HCT116 (cell line): ENCODE data around the gene C1QL4. TPM values are rescaled to one million over a fixed set of nuclear protein-coding genes. Genes with fewer than 3 reads are reported as not detected.

ENCODE experiments used
- ATAC-seq: fragments of 200-7000 bp; cut with Tn5 transposase; 2 replicates; pipeline ENCODE4 v1.9.1; 2020; ENCODE audit warnings: mild to moderate bottlenecking, moderate library complexity
- BruUV-seq: library from RNA; stranded (reverse); fragments of 400-500 nt; replicated peaks from 2 replicates; lab custom pipeline; 2021; lab: Mats Ljungman, UMichigan
- CTCF ChIA-PET: fragments of 300-600 bp; sonication (Branson Sonifier 250); formaldehyde crosslinking; loops from one replicate; lab custom pipeline; 2021; ENCODE audit warnings: antibody characterized with exemption; lab: Charles Lee
- POLR2A ChIA-PET: fragments of 300-600, 350-600 bp; sonication (Branson Sonifier 250); formaldehyde crosslinking; loops from one replicate; lab custom pipeline; 2021; ENCODE audit warnings: antibody characterized with exemption; lab: Charles Lee
- RAD21 ChIA-PET, 2 experiments: fragments of 300-600 bp; sonication (Branson Sonifier 250); formaldehyde crosslinking; loops; one replicate each; lab custom pipeline; 2023; ENCODE audit warnings: low total read pairs in 2 of 2; ENCODE audit not compliant: uncharacterized antibody in 2 of 2, unreplicated experiment in 2 of 2, low non-redundant PET in 1 of 2; lab: Charles Lee
- DNase-seq: peaks from one replicate; pipeline ENCODE4 v3.0.0-alpha.2; 2010; ENCODE audit warnings: low read depth, low spot score
- H2AFZ ChIP-seq: fragments of 200-600 bp; shearing (Covaris generic), sonication (generic); 2 replicates; pipeline ENCODE4 v1.6.1; 2017; ENCODE audit warnings: low read depth, mixed run types, mixed read lengths, antibody characterized with exemption, low read length; ENCODE audit not compliant: poor library complexity, severe bottlenecking
- H3K27ac ChIP-seq: 2 replicates; pipeline ENCODE4 v1.5.1; 2012; ENCODE audit warnings: low read depth, low read length
- H3K27me3 ChIP-seq: fragments of 200-600 bp; sonication (generic); 2 replicates; pipeline ENCODE4 v1.6.1; 2016; ENCODE audit warnings: mixed run types, low read length, mixed read lengths; ENCODE audit not compliant: insufficient read depth
- H3K36me3 ChIP-seq, 2 experiments: fragments of 200-500 bp in 1 of 2; fragments of 200-600 bp in 1 of 2; sonication (Bioruptor generic) in 1 of 2; sonication (generic) in 1 of 2; 2 replicates each; pipeline versions ENCODE4 v1.5.1 to v1.6.1; 2014 to 2016; ENCODE audit warnings: low read length in 2 of 2, inconsistent platforms in 1 of 2, mixed read lengths in 1 of 2, mixed run types in 1 of 2; ENCODE audit not compliant: insufficient read depth in 2 of 2, control insufficient read depth in 1 of 2
- H3K4me1 ChIP-seq, 2 experiments: fragments of 200-600 bp in 1 of 2; sonication (generic) in 1 of 2; 2 replicates each; pipeline versions ENCODE4 v1.5.1 to v1.6.1; 2012 to 2017; ENCODE audit warnings: low read length in 2 of 2, inconsistent platforms in 1 of 2, mild to moderate bottlenecking in 1 of 2, mixed read lengths in 1 of 2, mixed run types in 1 of 2, moderate library complexity in 1 of 2; ENCODE audit not compliant: insufficient read depth in 2 of 2, control insufficient read depth in 1 of 2
- H3K4me2 ChIP-seq: fragments of 200-600 bp; sonication (generic); 2 replicates; pipeline ENCODE4 v1.6.1; 2017; ENCODE audit warnings: mixed run types, low read length, mixed read lengths
- H3K4me3 ChIP-seq, 2 experiments: fragments of 200-600 bp in 1 of 2; sonication (generic) in 1 of 2; replicated peaks in 1 of 2; 2 replicates each; pipeline ENCODE4 v1.5.1; 2011 to 2016; ENCODE audit warnings: low read length in 2 of 2, control low read depth in 1 of 2, low read depth in 1 of 2, mild to moderate bottlenecking in 1 of 2, mixed read lengths in 1 of 2, mixed run types in 1 of 2
- H3K79me2 ChIP-seq: fragments of 200-600 bp; sonication (generic); 2 replicates; pipeline ENCODE4 v1.6.1; 2017; ENCODE audit warnings: mild to moderate bottlenecking, mixed run types, low read length, moderate library complexity, mixed read lengths; ENCODE audit not compliant: insufficient read depth
- H3K9ac ChIP-seq: fragments of 200-600 bp; sonication (generic); 2 replicates; pipeline ENCODE4 v1.6.1; 2016; ENCODE audit warnings: low read length, mixed read lengths
- H3K9me2 ChIP-seq: fragments of 200-600 bp; sonication (generic), shearing (Covaris generic); 2 replicates; pipeline ENCODE4 v1.6.1; 2017; ENCODE audit warnings: mixed run types, mild to moderate bottlenecking, moderate library complexity; ENCODE audit not compliant: insufficient read depth
- H3K9me3 ChIP-seq, 2 experiments: fragments of 200-500 bp in 1 of 2; fragments of 200-600 bp in 1 of 2; sonication (Bioruptor generic) in 1 of 2; sonication (generic) in 1 of 2; 2 replicates each; pipeline ENCODE4 v1.6.1; 2014 to 2017; ENCODE audit warnings: low read length in 2 of 2, mixed read lengths in 2 of 2, inconsistent platforms in 1 of 2, low read depth in 1 of 2, mild to moderate bottlenecking in 1 of 2, mixed run types in 1 of 2, moderate library complexity in 1 of 2; ENCODE audit not compliant: control insufficient read depth in 1 of 2, insufficient read depth in 1 of 2
- H4K20me1 ChIP-seq: fragments of 200-600 bp; sonication (generic), shearing (Covaris generic); 2 replicates; pipeline ENCODE4 v1.6.1; 2017; ENCODE audit warnings: mixed run types, mild to moderate bottlenecking, moderate library complexity; ENCODE audit not compliant: insufficient read depth
- ATF3 ChIP-seq: IDR thresholded peaks from 2 replicates; pipeline ENCODE4 v1.6.1; 2012
- CBX3 ChIP-seq: IDR thresholded peaks from 2 replicates; pipeline ENCODE4 v1.6.1; 2012; ENCODE audit warnings: low read depth
- CEBPB ChIP-seq: IDR thresholded peaks from 2 replicates; pipeline ENCODE4 v1.6.1; 2012; ENCODE audit warnings: low read depth
- CTCF ChIP-seq, 3 experiments: fragments of 200-600 bp in 1 of 3; sonication (generic) in 1 of 3; IDR thresholded peaks in 2 of 3; conservative IDR thresholded peaks in 1 of 3; 2 replicates each; pipeline ENCODE4 v1.5.1; 2012 to 2017; ENCODE audit warnings: low read depth in 2 of 3, low read length in 2 of 3, antibody characterized with exemption in 1 of 3, borderline replicate concordance in 1 of 3, control low read depth in 1 of 3, mild to moderate bottlenecking in 1 of 3, mixed read lengths in 1 of 3, mixed run types in 1 of 3, moderate library complexity in 1 of 3; ENCODE audit not compliant: insufficient read depth in 1 of 3
- EGR1 ChIP-seq: IDR thresholded peaks from 2 replicates; pipeline ENCODE4 v1.6.1; 2012; ENCODE audit warnings: low read depth
- ELF1 ChIP-seq: IDR thresholded peaks from 2 replicates; pipeline ENCODE4 v1.6.1; 2012; ENCODE audit warnings: low read depth, borderline replicate concordance
- EZH2 ChIP-seq: fragments of 200-600 bp; sonication (generic); IDR thresholded peaks from 2 replicates; pipeline ENCODE4 v1.6.1; 2017; ENCODE audit warnings: antibody characterized with exemption, mixed run types
- EZH2phosphoT487 ChIP-seq: fragments of 200-600 bp; IDR thresholded peaks from 2 replicates; pipeline ENCODE4 v1.6.1; 2018; ENCODE audit warnings: antibody characterized with exemption, borderline replicate concordance
- FOSL1 ChIP-seq: IDR thresholded peaks from 2 replicates; pipeline ENCODE4 v1.6.1; 2012; ENCODE audit warnings: low read depth
- JUND ChIP-seq: IDR thresholded peaks from 2 replicates; pipeline ENCODE4 v1.6.1; 2012
- POLR2A ChIP-seq: IDR thresholded peaks from 2 replicates; pipeline ENCODE4 v1.7.0; 2011; ENCODE audit warnings: borderline replicate concordance; ENCODE audit not compliant: insufficient read depth, insufficient read length; ENCODE audit errors: extremely low read depth
- POLR2AphosphoS5 ChIP-seq: IDR thresholded peaks from 2 replicates; pipeline ENCODE4 v1.6.1; 2011; ENCODE audit warnings: mild to moderate bottlenecking, low read depth, low read length, moderate library complexity
- RAD21 ChIP-seq: IDR thresholded peaks from 2 replicates; pipeline ENCODE4 v1.6.1; 2012; ENCODE audit warnings: low read depth, mild to moderate bottlenecking
- REST ChIP-seq: IDR thresholded peaks from 2 replicates; pipeline ENCODE4 v1.6.1; 2012; ENCODE audit warnings: low read depth
- SIN3A ChIP-seq: IDR thresholded peaks from 2 replicates; pipeline ENCODE4 v1.6.1; 2012; ENCODE audit warnings: low read depth
- SRF ChIP-seq: IDR thresholded peaks from 2 replicates; pipeline ENCODE4 v1.6.1; 2012; ENCODE audit warnings: low read depth
- YY1 ChIP-seq: IDR thresholded peaks from 2 replicates; pipeline ENCODE4 v1.6.1; 2011; ENCODE audit warnings: low read length, low read depth, moderate library complexity, mild to moderate bottlenecking; ENCODE audit not compliant: insufficient replicate concordance; ENCODE audit errors: extremely low read depth
- ZBTB33 ChIP-seq: IDR thresholded peaks from 2 replicates; pipeline ENCODE4 v1.6.1; 2011; ENCODE audit warnings: mild to moderate bottlenecking, low read length, moderate library complexity; ENCODE audit not compliant: insufficient replicate concordance; ENCODE audit errors: extremely low read depth
- ZFX ChIP-seq: fragments of 450-650 bp; IDR thresholded peaks from 2 replicates; pipeline ENCODE4 v1.6.1; 2017
- ZNF274 ChIP-seq: fragments of 200-500 bp; sonication (Bioruptor generic); IDR thresholded peaks from 2 replicates; pipeline ENCODE4 v1.6.1; 2014; ENCODE audit warnings: mild to moderate bottlenecking, low read depth, low read length, inconsistent platforms
- intact Hi-C: fragments of 100-400 bp; cut with micrococcal nuclease; formaldehyde crosslinking; loops from 2 replicates; pipeline ENCODE4 v1.10.0; 2022
- total RNA-seq: library from RNA; stranded (reverse); gene quantifications from one replicate; pipeline ENCODE4 v1.2.1, GENCODE V29; 2021; ENCODE audit not compliant: unreplicated experiment

C1QL4 gene
- total RNA-seq, 1 experiment from 2014 or later = 8.1 TPM

GRCh38 chr12:49359671-49360070, 22.7 kb upstream of the C1QL4 start:
- ChIA-PET CTCF (interaction anchor here (0.7 to 6.9 kb wide), 17 partner anchors 7 to 264 kb away, joined by 3 to 261 read pairs (median 17); partner anchors contain the start of genes DNAJC22, PRPF40B, SPATS2 and TROAP), POLR2A (interaction anchor here (0.7 to 3.5 kb wide), 5 partner anchors 7 to 153 kb away, joined by 3 to 23 read pairs (median 14); partner anchors contain the start of genes DNAJC22 and SPATS2), RAD21 (interaction anchor here (1.3 to 3.5 kb wide), 5 partner anchors 28 to 221 kb away, joined by 3 to 33 read pairs (median 5); no protein-coding TSS in a partner anchor)
- Histone ChIP-seq H3K9ac (no peak overlapping the region), H3K36me3 (no peaks in the 10 kb centered on the region), H3K4me2 (no peak overlapping the region), H3K9me2 (no peaks in the 10 kb centered on the region), H3K27me3 (no peaks in the 10 kb centered on the region), H3K4me1 (peaks cover 36 to 43% of the 10 kb centered on the region in 2 experiments), H3K9me3 (no peaks in the 10 kb centered on the region), H4K20me1 (no peaks in the 10 kb centered on the region), H3K79me2 (no peaks in the 10 kb centered on the region), H3K27ac (no peak overlapping the region), H3K4me3 (no peak overlapping the region), H2AFZ (no peak overlapping the region)
- intact Hi-C loops = loop anchor here (5.0 kb wide), 1 partner anchor 208 kb away; the partner anchor contains the start of gene MCRS1
- DNase-seq (no peak), ATAC-seq (no peak)
- no TSS peak for BruUV-seq
- TF ChIP-seq YY1 (no peak), EGR1 (no peak), SIN3A (no peak), ELF1 (no peak), JUND (no peak), SRF (no peak), CEBPB (no peak), CTCF (IDR thresholded peaks at IDR 0.05 in 2 of 3, conservative IDR thresholded peaks at IDR 0.05 in 1 of 3; ENCODE audit: borderline replicate concordance in 1 of 3, insufficient read depth in 1 of 3, low read depth in 2 of 3, low read length in 2 of 3) (no peak), REST (no peak), ZNF274 (no peak), RAD21 (no peak), CBX3 (no peak), EZH2 (no peak), POLR2A (no peak), ZFX (no peak), POLR2AphosphoS5 (no peak), ZBTB33 (no peak), FOSL1 (no peak), EZH2phosphoT487 (no peak), ATF3 (no peak)
